Lower leg skin (tissue), 3 donors: ENCODE measurements around the gene KRTAP5-1.

Experiments
- POLR2A ChIP-seq, 2 donors: fragments of 450-650 bp; IDR thresholded peaks; one replicate each; pipeline ENCODE4 v1.6.1; 2016 to 2017; ENCODE audit warnings: antibody characterized with exemption in 2 of 2, mild to moderate bottlenecking in 1 of 2, moderate library complexity in 1 of 2
- TF ChIP-seq, protein P1 (sequence below), 3 donors: fragments of 450-650 bp; IDR thresholded peaks; one replicate each; pipeline ENCODE4 v1.5.1; 2016; ENCODE audit warnings: antibody characterized with exemption in 3 of 3, mild to moderate bottlenecking in 3 of 3, moderate library complexity in 2 of 3

GRCh38 chr11:1558775-1559110 lies 26.3 kb downstream of the KRTAP5-1 start:
- TF ChIP-seq, protein P1, sequence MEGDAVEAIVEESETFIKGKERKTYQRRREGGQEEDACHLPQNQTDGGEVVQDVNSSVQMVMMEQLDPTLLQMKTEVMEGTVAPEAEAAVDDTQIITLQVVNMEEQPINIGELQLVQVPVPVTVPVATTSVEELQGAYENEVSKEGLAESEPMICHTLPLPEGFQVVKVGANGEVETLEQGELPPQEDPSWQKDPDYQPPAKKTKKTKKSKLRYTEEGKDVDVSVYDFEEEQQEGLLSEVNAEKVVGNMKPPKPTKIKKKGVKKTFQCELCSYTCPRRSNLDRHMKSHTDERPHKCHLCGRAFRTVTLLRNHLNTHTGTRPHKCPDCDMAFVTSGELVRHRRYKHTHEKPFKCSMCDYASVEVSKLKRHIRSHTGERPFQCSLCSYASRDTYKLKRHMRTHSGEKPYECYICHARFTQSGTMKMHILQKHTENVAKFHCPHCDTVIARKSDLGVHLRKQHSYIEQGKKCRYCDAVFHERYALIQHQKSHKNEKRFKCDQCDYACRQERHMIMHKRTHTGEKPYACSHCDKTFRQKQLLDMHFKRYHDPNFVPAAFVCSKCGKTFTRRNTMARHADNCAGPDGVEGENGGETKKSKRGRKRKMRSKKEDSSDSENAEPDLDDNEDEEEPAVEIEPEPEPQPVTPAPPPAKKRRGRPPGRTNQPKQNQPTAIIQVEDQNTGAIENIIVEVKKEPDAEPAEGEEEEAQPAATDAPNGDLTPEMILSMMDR (IDR thresholded peaks at IDR 0.05), result no peak
- no peak for TF ChIP-seq POLR2A (IDR thresholded peaks at IDR 0.05)
